Amniotic stem cell (primary cell): Measurements from ENCODE around the gene CD38.
A peak's percentile ranks its signal among the peaks of the same experiment; 100 is the strongest.

Experiments used
- DNase-seq: peaks from one replicate; lab custom pipeline; 2025; lab: John Stamatoyannopoulos, UW

Gene CD38

GRCh38 chr4:15868111-15868510 lies 90.0 kb downstream of the CD38 start:
- no peak for DNase-seq

GRCh38 chr4:15868826-15869413 lies 90.8 kb downstream of the CD38 start:
- DNase-seq: no peak

- DNase-seq: no peak
These were observed 92.0 kb downstream of the CD38 start for GRCh38 chr4:15870079-15870478.

- no peak for DNase-seq
These were observed 93.0 kb downstream of the CD38 start for GRCh38 chr4:15870921-15871664.

- no peak for DNase-seq
These were observed 95.0 kb downstream of the CD38 start for GRCh38 chr4:15873117-15873516.

GRCh38 chr4:15874671-15875070 lies 96.5 kb downstream of the CD38 start:
- DNase-seq: no peak

- DNase-seq: no peak
These were observed 97.7 kb downstream of the CD38 start for GRCh38 chr4:15875663-15876460.

GRCh38 chr4:15878011-15878410 lies 99.9 kb downstream of the CD38 start:
- no peak for DNase-seq

GRCh38 chr4:15881820-15882219 lies 103.7 kb downstream of the CD38 start:
- DNase-seq: no peak

- DNase-seq: peak; percentile 55
These were observed 104.6 kb downstream of the CD38 start for GRCh38 chr4:15882675-15883086.

- DNase-seq: no peak
These were observed 105.6 kb downstream of the CD38 start for GRCh38 chr4:15883610-15884243.

- no peak for DNase-seq
These were observed 106.5 kb downstream of the CD38 start for GRCh38 chr4:15884666-15885065.

GRCh38 chr4:15885422-15885821 lies 107.3 kb downstream of the CD38 start:
- DNase-seq: no peak

- DNase-seq: no peak
These were observed 110.4 kb downstream of the CD38 start for GRCh38 chr4:15888515-15888914.

- DNase-seq: no peak
These were observed 112.2 kb downstream of the CD38 start for GRCh38 chr4:15890246-15890829.

GRCh38 chr4:15891312-15891711 lies 113.2 kb downstream of the CD38 start:
- no peak for DNase-seq

GRCh38 chr4:15893962-15894361 lies 115.8 kb downstream of the CD38 start:
- peak; percentile 72 for DNase-seq

- no peak for DNase-seq
These were observed 116.3 kb downstream of the CD38 start for GRCh38 chr4:15894393-15894792.

GRCh38 chr4:15894921-15895916 lies 117.1 kb downstream of the CD38 start:
- DNase-seq: no peak

- DNase-seq: no peak
These were observed 119.4 kb downstream of the CD38 start for GRCh38 chr4:15897577-15897976.

GRCh38 chr4:15898902-15899301 lies 120.8 kb downstream of the CD38 start:
- no peak for DNase-seq
